H9 (cell line): ENCODE data around the gene LHFPL6. TPM values are rescaled to one million over a fixed set of nuclear protein-coding genes. Genes with fewer than 3 reads are reported as not detected.

Source experiments
- DNase-seq: peaks from one replicate; pipeline ENCODE4 v3.0.0-alpha.2; 2017
- H2AFZ ChIP-seq: one replicate; pipeline ENCODE4 v1.6.1; 2013; ENCODE audit warnings: mild to moderate bottlenecking, low read length, control low read depth, moderate library complexity
- H2AK5ac ChIP-seq: 2 replicates; pipeline ENCODE4 v1.6.1; 2013; ENCODE audit warnings: low read length, control low read depth, mixed read lengths; ENCODE audit not compliant: insufficient read length
- H2BK120ac ChIP-seq: one replicate; pipeline ENCODE4 v1.6.1; 2013; ENCODE audit warnings: low read depth, mild to moderate bottlenecking, low read length, control low read depth, inconsistent platforms; ENCODE audit not compliant: poor library complexity, severe bottlenecking
- H2BK12ac ChIP-seq: 2 replicates; pipeline ENCODE4 v1.6.1; 2013; ENCODE audit warnings: low read length, control low read depth, mixed read lengths, low read depth; ENCODE audit not compliant: insufficient read length
- H2BK15ac ChIP-seq: 2 replicates; pipeline ENCODE4 v1.6.1; 2013; ENCODE audit warnings: low read depth, low read length, control low read depth
- H2BK20ac ChIP-seq: one replicate; pipeline ENCODE4 v1.6.1; 2013; ENCODE audit warnings: low read depth, mild to moderate bottlenecking, low read length, control low read depth, inconsistent platforms; ENCODE audit not compliant: poor library complexity, severe bottlenecking
- H2BK5ac ChIP-seq: 2 replicates; pipeline ENCODE4 v1.6.1; 2013; ENCODE audit warnings: low read length, control low read depth, mixed read lengths; ENCODE audit not compliant: insufficient read length
- H3K14ac ChIP-seq: 2 replicates; pipeline ENCODE4 v1.6.1; 2013; ENCODE audit warnings: low read length, control low read depth; ENCODE audit not compliant: insufficient read depth
- H3K18ac ChIP-seq: 2 replicates; pipeline ENCODE4 v1.6.1; 2013; ENCODE audit warnings: low read depth, mild to moderate bottlenecking, mixed read lengths, low read length, control low read depth; ENCODE audit not compliant: insufficient read length
- H3K23ac ChIP-seq: 2 replicates; pipeline ENCODE4 v1.6.1; 2013; ENCODE audit warnings: low read length, control low read depth, mixed read lengths, low read depth; ENCODE audit not compliant: insufficient read length
- H3K23me2 ChIP-seq: 2 replicates; pipeline ENCODE4 v1.6.1; 2013; ENCODE audit warnings: low read depth, mild to moderate bottlenecking, mixed read lengths, low read length, control low read depth; ENCODE audit not compliant: insufficient read length, poor library complexity, severe bottlenecking
- H3K27ac ChIP-seq: 2 replicates; pipeline ENCODE4 v1.5.1; 2013; ENCODE audit warnings: low read length, control low read depth, mixed read lengths, low read depth; ENCODE audit not compliant: insufficient read length
- H3K27me3 ChIP-seq: 2 replicates; pipeline ENCODE4 v1.6.1; 2013; ENCODE audit warnings: low read length, control low read depth, inconsistent platforms; ENCODE audit not compliant: insufficient read depth
- H3K4ac ChIP-seq: 2 replicates; pipeline ENCODE4 v1.6.1; 2013; ENCODE audit warnings: low read depth, mild to moderate bottlenecking, control low read depth, inconsistent platforms, low read length, moderate library complexity
- H3K4me1 ChIP-seq: 2 replicates; pipeline ENCODE4 v1.6.1; 2013; ENCODE audit warnings: low read length, control low read depth, inconsistent platforms; ENCODE audit not compliant: insufficient read depth
- H3K4me2 ChIP-seq: 2 replicates; pipeline ENCODE4 v1.6.1; 2013; ENCODE audit warnings: low read length, control low read depth, mixed read lengths; ENCODE audit not compliant: insufficient read length, insufficient read depth
- H3K56ac ChIP-seq: 2 replicates; pipeline ENCODE4 v1.6.1; 2013; ENCODE audit warnings: low read depth, mild to moderate bottlenecking, mixed read lengths, low read length, control low read depth; ENCODE audit not compliant: insufficient read length
- H3K79me1 ChIP-seq: 2 replicates; pipeline ENCODE4 v1.6.1; 2013; ENCODE audit warnings: low read depth, mild to moderate bottlenecking, moderate library complexity, low read length, control low read depth, inconsistent platforms; ENCODE audit not compliant: insufficient read depth, poor library complexity, severe bottlenecking
- H3K79me2 ChIP-seq: 2 replicates; pipeline ENCODE4 v1.6.1; 2013; ENCODE audit warnings: low read length, control low read depth, inconsistent platforms; ENCODE audit not compliant: insufficient read depth
- H3K9ac ChIP-seq: 2 replicates; pipeline ENCODE4 v1.6.1; 2013; ENCODE audit warnings: low read length, control low read depth, mixed read lengths; ENCODE audit not compliant: insufficient read length; ENCODE audit errors: extremely low read depth
- H3K9me3 ChIP-seq: one replicate; pipeline ENCODE4 v1.6.1; 2013; ENCODE audit warnings: low read depth, low read length, inconsistent platforms; ENCODE audit not compliant: control insufficient read depth
- H3T11ph ChIP-seq: one replicate; pipeline ENCODE4 v1.6.1; 2013; ENCODE audit warnings: mild to moderate bottlenecking, low read length, control low read depth, inconsistent platforms
- H4K20me1 ChIP-seq: one replicate; pipeline ENCODE4 v1.6.1; 2013; ENCODE audit not compliant: control insufficient read depth, insufficient read length, insufficient read depth
- H4K5ac ChIP-seq: 2 replicates; pipeline ENCODE4 v1.6.1; 2013; ENCODE audit warnings: low read depth, mild to moderate bottlenecking, mixed read lengths, low read length, control low read depth; ENCODE audit not compliant: insufficient read length
- H4K8ac ChIP-seq: replicated peaks from 2 replicates; pipeline ENCODE4 v1.6.1; 2013; ENCODE audit warnings: low read length, control low read depth, mixed read lengths, low read depth; ENCODE audit not compliant: insufficient read length
- H4K91ac ChIP-seq: 2 replicates; pipeline ENCODE4 v1.6.1; 2013; ENCODE audit warnings: low read depth, mild to moderate bottlenecking, moderate library complexity, mixed read lengths, low read length, control low read depth; ENCODE audit not compliant: insufficient read length
- H3K27ac Mint-ChIP-seq, 3 experiments: 2 replicates in 2 of 3; 3 replicates in 1 of 3; pipeline ENCODE4 v1.8.0; 2020 to 2021; ENCODE audit warnings: mixed read lengths in 3 of 3, mild to moderate bottlenecking in 1 of 3, moderate library complexity in 1 of 3
- H3K27me3 Mint-ChIP-seq: 2 replicates; pipeline ENCODE4 v1.8.0; 2021; ENCODE audit warnings: low read depth, mild to moderate bottlenecking, moderate library complexity, mixed read lengths
- H3K36me3 Mint-ChIP-seq, 3 experiments: 2 replicates in 2 of 3; 3 replicates in 1 of 3; pipeline ENCODE4 v1.8.0; 2020 to 2021; ENCODE audit warnings: low read depth in 3 of 3, mixed read lengths in 3 of 3; ENCODE audit not compliant: insufficient read depth in 1 of 3
- H3K4me1 Mint-ChIP-seq, 2 experiments: 2 replicates each; pipeline ENCODE4 v1.8.0; 2020; ENCODE audit warnings: mixed read lengths in 2 of 2
- H3K4me3 Mint-ChIP-seq, 2 experiments: 2 replicates in 1 of 2; 3 replicates in 1 of 2; pipeline ENCODE4 v1.8.0; 2020 to 2021; ENCODE audit warnings: mild to moderate bottlenecking in 2 of 2, mixed read lengths in 2 of 2, moderate library complexity in 1 of 2
- H3K9me3 Mint-ChIP-seq, 2 experiments: 2 replicates in 1 of 2; 3 replicates in 1 of 2; pipeline ENCODE4 v1.8.0; 2020; ENCODE audit warnings: mild to moderate bottlenecking in 2 of 2, mixed read lengths in 2 of 2, moderate library complexity in 1 of 2
- CTCF ChIP-seq: fragments of 200-600 bp; sonication (generic); conservative IDR thresholded peaks from 3 replicates; pipeline ENCODE4 v1.8.0; 2021; ENCODE audit warnings: antibody characterized with exemption, mild to moderate bottlenecking
- WGBS: extraction: QIAGEN DNeasy Blood & Tissue Kit; methylation state at CpG from one replicate; pipeline ENCODE4 v1.1.7; 2013; ENCODE audit warnings: missing lambda C conversion rate, low lambda C conversion rate, mixed read lengths; ENCODE audit not compliant: insufficient read length; ENCODE audit errors: extremely low coverage; 5-methylcytosine and 5-hydroxymethylcytosine counted together
- total RNA-seq: library from RNA; stranded (reverse); gene quantifications from 2 replicates; pipeline ENCODE4 v1.2.1, GENCODE V29; 2021

The LHFPL6 gene
- total RNA-seq, 1 experiment from 2014 or later, result 3.5 TPM

GRCh38 chr13:39375601-39376000 is 227.4 kb downstream of the LHFPL6 start:
- H2AK5ac ChIP-seq, result no peak overlapping the region
- H3K4me1 ChIP-seq, result no peaks in the 10 kb centered on the region
- H3K4me1 Mint-ChIP-seq, result peaks cover 0 to 4% of the 10 kb centered on the region in 2 experiments; a peak in 1 of 4 replicates
- H2BK15ac ChIP-seq, result no peak overlapping the region
- H3K27me3 Mint-ChIP-seq, result peaks cover 100% of the 10 kb centered on the region
- no peak overlapping the region for H4K8ac ChIP-seq
- no peaks in the 10 kb centered on the region for H4K20me1 ChIP-seq
- no peak overlapping the region for H4K91ac ChIP-seq
- H2BK12ac ChIP-seq, result no peak overlapping the region
- no peak for DNase-seq
- H2BK5ac ChIP-seq, result no peak overlapping the region
- H2AFZ ChIP-seq, result no peak overlapping the region
- H3K14ac ChIP-seq, result no peak overlapping the region
- no peak overlapping the region for H3K18ac ChIP-seq
- no peaks in the 10 kb centered on the region for H3K23me2 ChIP-seq
- H3K4me3 Mint-ChIP-seq, result no peak overlapping the region
- no peak overlapping the region for H4K5ac ChIP-seq
- H3K27ac ChIP-seq, result no peak overlapping the region
- H3K23ac ChIP-seq, result no peak overlapping the region
- H3K79me2 ChIP-seq, result no peaks in the 10 kb centered on the region
- no peak for TF ChIP-seq CTCF
- no peak overlapping the region for H2BK120ac ChIP-seq
- H3T11ph ChIP-seq, result no peak overlapping the region
- H3K9me3 Mint-ChIP-seq, result peaks cover under 1 to 3% of the 10 kb centered on the region in 2 experiments; a peak in 2 of 5 replicates
- H3K36me3 Mint-ChIP-seq, result peaks cover 0 to 5% (median 0%) of the 10 kb centered on the region in 3 experiments; a peak in 1 of 7 replicates
- no peak overlapping the region for H3K27ac Mint-ChIP-seq
- H3K56ac ChIP-seq, result no peak overlapping the region
- H3K79me1 ChIP-seq, result no peaks in the 10 kb centered on the region
- WGBS, result no CpG with 5 or more reads among the region's 3 CpGs
- no peak overlapping the region for H3K4me2 ChIP-seq
- no peak overlapping the region for H2BK20ac ChIP-seq
- peaks cover 12% of the 10 kb centered on the region for H3K27me3 ChIP-seq
- no peak overlapping the region for H3K9ac ChIP-seq
- H3K4ac ChIP-seq, result no peak overlapping the region
- no peaks in the 10 kb centered on the region for H3K9me3 ChIP-seq
